ENCODE data around the gene PDE10A. TPM values are rescaled to one million over a fixed set of nuclear protein-coding genes. Genes with fewer than 3 reads are reported as not detected.

Gene PDE10A
- total and polyA plus RNA-seq, 9 of the 15 experiments (the other 6 are each of a cell fraction or from before 2014, with no cell fraction given) = 0.04 TPM; not detected in 8

GRCh38 chr6:165478581-165478980, 184.5 kb downstream of the PDE10A start:
- Histone ChIP-seq H3K36me3 (ENCODE audit: control insufficient read depth, insufficient read depth, low read length) (no peaks in the 10 kb centered on the region), H3K4me1 (replicated peaks in 1 of 2; ENCODE audit: control insufficient read depth in 2 of 2, insufficient read depth in 2 of 2, low read length in 2 of 2) (no peaks in the 10 kb centered on the region), H4K20me1 (replicated peaks; ENCODE audit: control insufficient read depth, insufficient read depth, low read length) (no peaks in the 10 kb centered on the region), H3K27me3 (ENCODE audit: control insufficient read depth in 2 of 2, insufficient read depth in 2 of 2, low read length in 2 of 2) (no peaks in the 10 kb centered on the region), H3K9ac (ENCODE audit: insufficient read depth in 1 of 2, low read depth in 2 of 2, low read length in 2 of 2) (no peak overlapping the region), H3K9me3 (replicated peaks; ENCODE audit: control insufficient read depth, insufficient read depth, low read depth, low read length) (no peaks in the 10 kb centered on the region), H3K79me2 (ENCODE audit: control insufficient read depth, insufficient read depth, low read length) (no peaks in the 10 kb centered on the region), H2AFZ (ENCODE audit: low read depth, low read length) (no peak overlapping the region), H3K9me1 (ENCODE audit: control insufficient read depth, insufficient read depth, low read length) (no peaks in the 10 kb centered on the region), H3K27ac (ENCODE audit: extremely low read depth, low read depth, low read length) (no peak overlapping the region), H3K4me3 (no peak overlapping the region), H3K4me2 (ENCODE audit: insufficient read depth, low read length) (no peak overlapping the region)
- no TSS peak for BruUV-seq (replicated peaks)
- ChIA-PET POLR2A (no interaction called here), CTCF (ENCODE audit: low intra/inter-chr PET ratio) (no interaction called here)
- intact Hi-C loops (cut with micrococcal nuclease) (no loop called here), in situ Hi-C loops (cut with MboI) (no loop called here)
- 8% methylated on average over 1 of the region's 1 CpG for WGBS (ENCODE audit: insufficient coverage, low coverage, missing lambda C conversion rate)
- DNase-seq (ENCODE audit: extremely low read depth in 1 of 4, low spot score in 3 of 4) (no peak), ATAC-seq (no peak), FAIRE-seq (no peak)
- TF ChIP-seq KHSRP (IDR thresholded peaks at IDR 0.05) = no peak
- TF ChIP-seq NCOA2 (IDR thresholded peaks at IDR 0.05; ENCODE audit: partially characterized antibody in 2 of 2) = no peak
- TF ChIP-seq ZNF41 (CRISPR knock-in tag; conservative IDR thresholded peaks at IDR 0.05) = no peak
- no peak for TF ChIP-seq MAX (CRISPR knock-in tag; IDR thresholded peaks at IDR 0.05)
- TF ChIP-seq BCOR (IDR thresholded peaks at IDR 0.05) = no peak
- no peak for TF ChIP-seq ZNF668 (CRISPR knock-in tag; IDR thresholded peaks at IDR 0.05)
- no peak for TF ChIP-seq FOXM1 (IDR thresholded peaks at IDR 0.05; ENCODE audit: low read depth)
- TF ChIP-seq FOXM1 (CRISPR knock-in tag; IDR thresholded peaks at IDR 0.05; ENCODE audit: low read depth) = no peak
- no peak for TF ChIP-seq ZNF263 (CRISPR knock-in tag; IDR thresholded peaks at IDR 0.05; ENCODE audit: borderline replicate concordance)
